Posterior vena cava (tissue), 2 donors: Measurements from ENCODE around the gene CD320. TPM values are rescaled to one million over a fixed set of nuclear protein-coding genes. Genes with fewer than 3 reads are reported as not detected.
"Not testable (repeated sequence)": the region's sequence is repeated elsewhere in the genome, so short reads cannot be mapped to it uniquely, and the experiment has no call there.

ENCODE experiments used
- DNase-seq: peaks from one replicate; pipeline ENCODE4 v3.0.0-alpha.2; 2020; ENCODE audit warnings: low spot score
- intact Hi-C, 2 donors: fragments of 100-400 bp; cut with DNase I; formaldehyde crosslinking; loops; one replicate each; pipeline versions ENCODE4 v1.14.1 to v1.14.2; 2022 to 2023
- total RNA-seq, 2 donors: library from RNA; stranded (reverse); fragmentation: NEBNext Ultra II Directional; extraction: Animal tissue kit (Norgen Biotek cat#: 25700); gene quantifications; one replicate each; pipeline ENCODE4 v1.2.1, GENCODE V29; 2021
- donor health status: DM: yes; HTN: yes; CAD: no.
- donor health status: DM: yes; HTN: yes; CAD: no.

The CD320 gene
- total RNA-seq, 2 donors from 2014 or later: 29.2 to 31.6 TPM

DNA sequence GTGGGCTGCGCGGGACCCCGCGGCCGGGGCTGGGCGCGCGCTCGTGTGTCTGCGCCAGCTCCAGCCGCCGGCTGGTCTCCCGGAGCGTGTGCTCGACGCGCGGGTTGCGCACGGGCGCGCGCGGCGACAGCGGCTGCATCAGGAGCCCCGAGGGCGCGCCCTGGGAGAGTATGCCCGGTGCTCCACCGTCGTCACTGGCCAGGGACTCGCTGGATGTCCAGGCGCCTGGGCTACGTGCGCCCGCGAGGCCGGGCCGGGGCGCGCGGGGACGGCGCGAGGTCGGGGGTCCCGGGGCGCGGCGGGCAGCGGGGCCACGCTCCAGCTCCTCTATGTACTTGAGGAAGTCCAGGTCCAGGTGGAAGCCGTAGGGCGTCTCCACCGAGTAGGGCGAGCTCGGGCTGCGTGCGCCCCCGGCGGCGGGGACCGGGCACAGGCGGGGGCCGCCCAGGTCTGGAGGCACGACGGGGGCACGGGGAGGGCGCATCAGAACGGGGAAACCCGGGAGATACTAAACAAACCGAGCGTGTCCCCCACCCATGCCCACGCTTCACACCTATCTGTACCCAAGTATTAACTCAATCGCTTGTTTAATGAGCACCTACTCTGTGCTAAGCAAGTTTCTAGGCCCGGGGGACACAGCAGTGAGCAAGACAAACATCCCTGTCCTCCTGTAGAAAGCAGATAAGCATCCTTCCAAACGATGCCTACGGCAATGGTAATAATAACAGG lies 27.3 kb upstream of the CD320 start:
- DNase-seq: no peak
- intact Hi-C loops: no loop called here

DNA sequence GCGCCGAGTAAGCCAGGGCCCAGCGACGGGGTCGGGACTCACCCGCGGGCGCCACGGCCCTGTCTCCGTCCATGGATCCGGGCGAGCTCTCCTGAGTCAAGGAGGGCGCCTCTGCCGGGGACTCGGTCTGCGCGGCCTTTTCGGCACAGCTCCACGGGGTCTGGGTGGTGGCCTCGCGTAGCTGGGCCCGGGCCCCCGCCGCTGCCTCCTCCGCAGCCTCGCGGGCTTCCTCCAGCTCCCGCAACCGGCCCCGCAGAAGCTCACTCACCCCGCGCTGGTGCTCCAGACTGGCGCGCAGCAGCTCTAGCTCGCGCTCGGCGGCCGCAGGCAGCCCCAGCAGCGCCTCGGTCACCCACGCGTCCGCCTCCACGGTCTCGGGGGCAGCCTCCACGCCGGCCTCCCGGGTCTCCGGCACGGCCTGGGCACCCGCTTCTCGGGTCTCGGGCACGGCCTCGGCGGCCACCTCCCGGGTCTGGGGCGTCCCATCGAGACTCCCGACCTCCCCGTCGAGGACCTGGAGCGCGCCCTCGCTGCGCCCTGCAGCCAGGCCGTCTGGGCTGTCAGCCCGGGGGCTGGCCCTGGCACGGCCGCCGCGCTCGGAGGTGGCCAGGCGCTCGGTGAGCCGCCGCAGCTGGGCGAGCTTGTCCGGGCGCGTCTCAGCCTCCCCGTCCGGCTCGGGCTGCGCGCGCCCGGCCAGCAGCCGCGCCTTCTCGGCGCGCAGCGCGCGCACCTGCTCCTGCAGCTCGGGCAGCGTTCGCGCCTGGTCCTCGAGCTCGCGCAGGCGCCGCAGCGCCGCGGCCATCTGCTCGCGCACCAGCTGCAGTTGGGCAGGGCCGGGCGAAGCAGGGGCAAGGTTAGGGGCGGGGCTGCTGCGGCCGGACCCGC lies 26.5 kb upstream of the CD320 start:
- intact Hi-C loops: no loop called here
- DNase-seq: no peak

GRCh38 chr19:8333767-8334457 lies 25.8 kb upstream of the CD320 start:
- intact Hi-C loops: no loop called here
- no peak for DNase-seq

DNA sequence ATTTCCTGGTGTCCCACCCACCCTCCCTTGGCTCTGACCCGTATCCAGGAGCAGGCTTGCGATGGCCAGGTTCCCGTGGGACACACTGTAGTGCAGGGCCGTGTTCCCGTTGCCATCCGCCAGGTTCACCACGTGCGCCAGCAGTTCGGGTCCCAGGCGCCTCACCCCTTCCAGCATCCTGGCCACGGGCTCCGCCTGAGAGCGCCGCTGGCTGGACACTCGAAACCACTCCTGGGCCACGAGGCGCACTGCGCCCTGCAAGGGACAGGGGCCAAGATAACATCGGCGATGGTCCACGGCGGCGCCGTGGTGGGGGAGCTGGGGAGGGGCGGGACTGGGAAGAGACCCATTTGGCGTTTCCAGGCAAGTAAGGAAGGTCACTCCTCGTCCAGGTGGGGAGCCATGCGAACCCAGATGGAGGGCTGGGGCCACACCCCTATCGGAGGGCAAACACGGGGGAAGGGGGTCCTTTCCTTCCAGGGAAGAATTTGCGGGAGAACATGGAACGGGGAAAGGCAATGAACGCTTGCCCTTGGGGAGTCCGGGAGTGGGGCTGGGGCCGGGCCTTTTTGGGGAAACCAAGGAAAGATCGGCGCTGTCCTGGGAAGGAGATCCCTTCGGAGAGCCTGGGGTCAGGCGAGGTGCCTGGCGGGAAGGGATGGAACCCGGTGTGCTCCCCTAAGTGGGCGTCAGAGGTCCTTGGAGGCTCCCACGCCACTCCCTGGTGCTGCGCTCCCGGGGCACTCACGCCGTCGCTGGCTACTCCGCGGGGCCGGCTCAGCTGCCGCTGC lies 25.0 kb upstream of the CD320 start:
- intact Hi-C loops: no loop called here
- DNase-seq: no peak

- intact Hi-C loops: no loop called here
- DNase-seq: no peak
Measured at GRCh38 chr19:8331263-8331845, 23.2 kb upstream of the CD320 start.

DNA sequence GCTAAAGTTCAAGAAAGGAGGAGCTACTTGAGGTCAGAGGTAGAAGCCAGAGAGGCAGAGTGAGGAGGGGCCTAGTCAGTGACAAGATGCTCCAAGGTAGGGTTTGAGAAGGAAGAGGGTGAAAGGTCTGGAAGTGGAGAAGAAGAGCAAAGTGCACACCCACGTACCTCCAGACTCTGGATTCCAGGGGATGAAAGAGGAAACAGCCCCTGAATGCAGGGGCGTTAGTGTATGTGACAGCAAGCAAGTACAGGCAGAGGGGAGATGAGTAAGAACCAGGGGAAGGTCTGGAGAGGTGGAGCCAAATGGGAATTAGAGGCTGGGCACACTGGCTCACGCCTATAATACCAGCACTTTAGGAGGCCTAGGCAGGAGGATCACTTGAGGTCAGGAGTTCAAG lies 21.8 kb upstream of the CD320 start:
- intact Hi-C loops: no loop called here

DNA sequence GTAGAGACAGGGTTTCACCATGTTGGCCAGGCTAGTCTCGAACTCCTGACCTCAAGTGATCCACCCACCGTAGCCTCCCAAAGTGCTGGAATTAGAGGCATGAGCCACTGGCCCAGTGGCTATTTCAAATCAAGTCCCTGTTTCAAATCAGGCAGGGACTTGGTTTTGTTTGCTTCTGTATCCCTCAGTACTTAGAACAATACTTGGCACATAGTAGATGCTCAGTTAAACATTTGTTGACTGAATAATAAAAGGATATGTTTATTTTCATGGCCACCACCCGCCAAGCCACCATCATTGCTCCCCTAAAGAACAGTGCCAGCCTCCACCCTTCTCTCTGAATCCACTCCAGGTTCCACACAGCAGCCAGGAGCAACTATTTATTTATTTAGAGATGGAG lies 17.3 kb upstream of the CD320 start:
- intact Hi-C loops: no loop called here
- no peak for DNase-seq

More for the DNA sequence above, 21.8 kb upstream of the CD320 start:
- DNase-seq: no peak

- DNase-seq: no peak
- intact Hi-C loops: no loop called here
Measured at GRCh38 chr19:8324186-8325050, 16.3 kb upstream of the CD320 start.

GRCh38 chr19:8323781-8324185 lies 15.6 kb upstream of the CD320 start:
- intact Hi-C loops: no loop called here

DNA sequence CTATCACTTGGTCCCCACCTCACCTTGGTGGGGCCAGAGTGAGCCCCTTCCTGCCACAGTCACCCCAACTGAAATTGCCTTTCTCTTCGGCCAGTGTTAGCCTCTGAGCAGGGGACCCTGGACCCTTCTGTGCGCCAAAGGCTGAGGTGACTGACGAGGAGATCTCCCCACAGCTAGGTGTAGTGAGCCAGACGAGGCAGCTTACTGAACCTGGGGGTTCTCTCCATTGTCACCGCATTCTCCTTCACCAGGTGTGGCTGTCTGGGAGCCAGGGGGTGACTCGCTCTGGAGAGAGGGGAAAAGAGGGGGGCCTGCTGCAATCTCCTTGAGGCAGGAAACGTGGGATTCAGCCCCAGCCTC lies 14.5 kb upstream of the CD320 start:
- intact Hi-C loops: no loop called here
- no peak for DNase-seq

More at GRCh38 chr19:8323781-8324185, 15.6 kb upstream of the CD320 start:
- no peak for DNase-seq

DNA sequence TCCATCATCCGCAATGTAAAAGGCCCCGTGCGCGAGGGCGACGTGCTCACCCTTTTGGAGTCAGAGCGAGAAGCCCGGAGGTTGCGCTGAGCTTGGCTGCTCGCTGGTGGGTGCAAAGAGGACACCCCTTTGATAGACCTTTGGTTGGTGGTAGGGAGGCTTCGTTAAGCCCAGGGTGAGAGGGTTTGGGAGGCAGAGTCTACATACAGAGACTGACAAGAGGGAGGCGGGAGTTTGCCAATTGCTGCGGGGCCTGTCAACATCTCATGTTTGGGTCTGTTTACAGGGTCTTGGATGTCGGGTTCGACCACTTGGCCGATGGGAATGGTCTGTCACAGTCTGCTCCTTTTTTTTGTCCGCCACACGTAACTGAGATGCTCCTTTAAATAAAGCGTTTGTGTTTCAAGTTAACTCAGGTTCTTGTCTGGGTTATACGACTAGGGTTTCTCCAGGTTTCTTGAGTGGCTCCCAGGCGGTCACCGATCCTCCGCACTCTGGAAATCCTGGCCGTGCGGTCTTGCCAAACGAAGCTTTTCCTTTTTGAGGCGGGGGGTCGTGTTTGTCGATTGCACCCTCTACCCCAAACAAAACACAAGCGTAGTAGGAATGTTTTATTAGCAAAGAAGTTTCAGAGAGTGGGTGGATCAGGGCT lies 14.0 kb upstream of the CD320 start:
- no peak for DNase-seq
- intact Hi-C loops: no loop called here

DNA sequence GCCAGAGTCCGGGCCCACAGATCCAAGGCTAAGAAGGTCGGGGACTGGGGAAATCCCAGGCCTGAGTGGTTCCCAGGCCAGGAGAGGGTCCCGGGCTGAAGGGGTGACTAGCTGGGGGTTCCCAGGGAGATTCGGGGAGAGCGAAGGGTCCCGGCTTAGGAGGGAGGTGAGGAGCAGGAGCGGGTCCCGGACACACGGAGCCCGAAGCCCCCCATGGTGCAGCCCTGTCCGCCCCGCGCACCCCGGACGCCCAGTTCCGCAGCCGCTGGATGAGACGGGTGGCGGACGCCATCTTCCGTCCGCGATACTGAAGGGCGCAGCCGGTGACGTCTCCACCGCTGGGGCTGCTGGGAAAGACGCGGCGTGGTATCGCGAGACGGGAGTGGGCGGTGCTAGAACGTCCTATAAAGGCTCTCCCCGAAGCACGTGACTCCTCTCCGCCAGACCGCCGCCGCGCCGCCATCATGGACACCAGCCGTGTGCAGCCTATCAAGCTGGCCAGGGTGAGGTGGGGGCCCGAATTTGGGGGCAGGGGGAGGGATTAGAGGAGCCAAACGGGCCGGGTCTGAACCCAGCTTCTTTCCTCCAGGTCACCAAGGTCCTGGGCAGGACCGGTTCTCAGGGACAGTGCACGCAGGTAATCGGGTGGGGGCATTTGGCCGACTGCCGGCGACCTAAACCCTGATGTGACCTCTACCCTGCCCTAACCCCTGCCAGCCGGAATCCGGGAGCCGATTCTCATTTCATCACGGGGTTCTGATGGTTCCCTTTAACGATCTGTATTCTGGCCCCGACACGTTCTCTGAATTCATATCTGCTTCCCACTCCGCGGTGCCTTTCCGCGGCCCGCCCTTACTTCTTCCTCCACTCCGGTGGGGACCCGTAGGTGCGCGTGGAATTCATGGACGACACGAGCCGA lies 13.2 kb upstream of the CD320 start, which contains the start of the genes NDUFA7 and RPS28:
Gene NDUFA7, minus strand, starts transcription at position 309 of the 919 bp plus-strand sequence. Its CDS starts 17 bp downstream, at position 292.
Gene RPS28, plus strand, starts transcription at position 430 of the 919 bp plus-strand sequence. Its CDS starts 35 bp downstream, at position 465.
- intact Hi-C loops: no loop called here

DNA sequence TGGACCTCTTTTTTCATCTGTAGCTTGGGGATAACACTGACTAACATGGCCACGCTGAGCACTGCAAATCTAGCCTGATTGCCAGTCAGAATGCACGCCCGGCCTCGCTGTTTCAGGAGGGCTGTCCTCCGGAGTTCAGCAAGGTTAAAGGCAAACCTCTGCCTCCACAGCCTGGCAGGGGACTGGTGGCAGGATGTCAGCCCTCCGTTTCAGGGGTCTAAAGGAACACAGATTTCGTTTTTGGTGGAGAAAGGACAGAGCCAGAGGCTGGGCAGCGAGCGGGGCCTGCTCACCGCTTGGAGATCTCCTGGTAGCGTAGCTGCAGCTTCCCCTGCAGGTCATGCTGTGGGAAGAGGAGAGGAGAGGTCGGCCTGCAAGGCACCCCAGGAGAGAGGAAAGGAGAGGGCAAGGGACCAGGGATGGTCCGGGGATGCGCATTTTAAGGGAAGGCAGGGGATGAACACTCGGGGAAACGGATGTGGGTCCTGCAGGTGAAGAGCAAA lies 12.5 kb upstream of the CD320 start:
- DNase-seq: no peak
- intact Hi-C loops: no loop called here

More for the DNA sequence above, 13.2 kb upstream of the CD320 start, which contains the start of the genes NDUFA7 and RPS28:
- DNase-seq: peak; percentile 99

DNA sequence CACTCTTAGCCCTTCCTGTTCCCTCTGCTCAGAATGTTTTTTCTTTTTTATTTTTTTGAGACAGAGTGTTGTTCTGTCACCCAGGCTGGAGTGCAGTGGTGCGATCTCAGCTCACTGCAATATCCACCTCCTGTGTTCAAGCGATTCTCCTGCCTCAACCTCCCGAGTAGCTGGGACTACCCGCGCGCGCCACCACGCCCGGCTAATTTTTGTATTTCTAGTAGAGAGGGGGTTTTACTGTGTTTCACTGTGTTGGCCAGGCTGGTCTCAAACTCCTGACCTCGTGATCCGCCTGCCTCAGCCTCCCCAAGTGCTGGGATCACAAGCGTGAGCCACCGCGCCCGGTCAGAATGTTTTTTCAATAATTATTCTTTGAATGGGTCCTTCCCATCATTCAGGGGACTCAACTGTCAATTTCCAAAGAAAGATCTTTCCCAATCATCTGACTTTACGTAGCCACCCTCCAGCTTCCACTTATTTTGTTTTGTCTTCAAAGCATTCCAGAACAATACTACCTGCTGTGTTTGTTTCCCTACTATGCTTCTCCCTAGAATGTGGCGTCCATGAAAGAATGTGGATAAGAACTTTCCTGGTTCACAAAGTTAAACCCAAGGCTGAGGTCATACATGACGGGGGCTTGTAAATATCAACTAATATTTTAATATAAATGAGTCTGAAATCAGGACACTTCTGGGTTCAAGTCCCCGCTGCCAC lies 11.8 kb upstream of the CD320 start:
- no peak for DNase-seq
- intact Hi-C loops: no loop called here

GRCh38 chr19:8318835-8319234 lies 10.7 kb upstream of the CD320 start:
- DNase-seq, intact Hi-C loops: not testable (repeated sequence)
